HG02852 (cell line): ENCODE data around the gene APOBEC4.
"Not testable (repeated sequence)": the region's sequence is repeated elsewhere in the genome, so short reads cannot be mapped to it uniquely, and the experiment has no call there.

Experiments
- ATAC-seq: cut with Tn5 transposase; IDR thresholded peaks from one replicate; pipeline ENCODE4 v1.9.1; 2021; ENCODE audit warnings: mild to moderate bottlenecking, moderate library complexity; ENCODE audit not compliant: unreplicated experiment

Gene APOBEC4

DNA sequence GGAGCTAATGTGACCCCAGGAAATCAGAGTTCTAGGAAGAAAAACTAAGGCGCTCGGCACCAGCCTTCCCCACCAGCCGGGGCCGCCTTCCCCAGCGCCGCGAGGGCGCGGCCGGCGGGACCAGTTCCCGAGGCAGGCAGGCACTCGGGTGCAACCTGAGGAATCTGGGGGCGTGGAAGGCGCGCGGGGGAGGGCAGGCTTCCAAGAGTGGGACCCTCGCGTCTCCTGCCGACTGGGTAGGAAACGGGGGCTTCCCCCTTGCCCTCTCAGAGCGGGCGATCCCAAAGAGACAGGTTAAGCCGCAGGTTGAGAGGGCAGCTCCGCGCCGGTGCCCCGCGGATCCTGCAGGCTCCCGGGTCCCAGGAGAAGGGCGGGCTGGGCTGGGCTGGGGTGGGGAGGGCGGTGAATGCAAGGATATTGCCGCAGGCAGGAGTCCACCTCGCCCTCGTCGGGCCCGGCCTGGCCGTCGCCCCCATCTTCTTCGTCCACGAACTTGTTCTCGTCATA lies 18.0 kb downstream of the APOBEC4 start:
- peak; percentile 11 for ATAC-seq

GRCh38 chr1:183634429-183635065 lies 18.6 kb downstream of the APOBEC4 start:
- no peak for ATAC-seq

GRCh38 chr1:183633676-183634343 lies 19.3 kb downstream of the APOBEC4 start:
- peak; percentile 41 for ATAC-seq

GRCh38 chr1:183632964-183633363 lies 20.2 kb downstream of the APOBEC4 start:
- ATAC-seq: no peak

GRCh38 chr1:183632114-183632513 lies 21.0 kb downstream of the APOBEC4 start:
- ATAC-seq: no peak

DNA sequence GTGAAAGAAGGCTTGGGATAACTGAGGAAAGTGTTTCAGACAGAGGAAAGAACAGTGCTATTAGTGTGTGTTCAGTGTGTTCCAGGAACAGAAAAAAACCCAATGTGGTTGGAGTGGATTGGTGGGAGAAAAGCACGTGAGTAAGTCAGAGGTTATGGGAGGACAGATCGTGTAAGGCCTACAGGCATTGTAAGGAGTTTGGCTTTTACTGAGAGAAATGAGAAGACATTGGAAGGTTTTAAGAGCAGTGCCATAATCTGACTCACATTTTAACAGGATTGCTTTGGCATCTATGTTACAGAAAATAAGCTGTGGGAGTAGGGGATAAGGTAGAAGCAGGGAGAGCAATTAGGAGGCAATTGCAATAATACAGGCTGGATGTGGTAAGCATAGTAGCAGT lies 22.4 kb downstream of the APOBEC4 start:
- no peak for ATAC-seq

- ATAC-seq: no peak
Observed at GRCh38 chr1:183628537-183628936, 24.6 kb downstream of the APOBEC4 start.

- ATAC-seq: not testable (repeated sequence)
Observed at GRCh38 chr1:183626236-183626635, 26.9 kb downstream of the APOBEC4 start.

- ATAC-seq: peak; percentile 81
Observed at GRCh38 chr1:183622884-183623785, 30.0 kb downstream of the APOBEC4 start.

DNA sequence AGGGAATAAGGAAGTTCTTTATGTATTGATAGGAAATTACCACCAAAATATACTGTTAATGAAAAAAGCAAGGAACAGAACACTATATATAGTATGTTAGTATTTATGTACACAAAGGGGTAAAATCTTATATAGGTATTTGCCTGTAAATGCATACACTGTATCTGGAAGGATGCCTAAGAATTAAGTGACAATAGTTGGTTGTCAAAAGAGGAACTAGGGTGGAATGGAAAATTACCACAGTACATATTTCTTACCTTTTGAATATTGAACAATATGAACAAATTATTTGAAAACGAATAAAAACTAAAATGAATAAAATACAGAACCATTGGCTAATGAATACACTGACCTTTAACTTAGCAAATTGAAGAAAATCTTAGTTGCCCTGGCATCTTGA lies 31.1 kb downstream of the APOBEC4 start:
- ATAC-seq: no peak

DNA sequence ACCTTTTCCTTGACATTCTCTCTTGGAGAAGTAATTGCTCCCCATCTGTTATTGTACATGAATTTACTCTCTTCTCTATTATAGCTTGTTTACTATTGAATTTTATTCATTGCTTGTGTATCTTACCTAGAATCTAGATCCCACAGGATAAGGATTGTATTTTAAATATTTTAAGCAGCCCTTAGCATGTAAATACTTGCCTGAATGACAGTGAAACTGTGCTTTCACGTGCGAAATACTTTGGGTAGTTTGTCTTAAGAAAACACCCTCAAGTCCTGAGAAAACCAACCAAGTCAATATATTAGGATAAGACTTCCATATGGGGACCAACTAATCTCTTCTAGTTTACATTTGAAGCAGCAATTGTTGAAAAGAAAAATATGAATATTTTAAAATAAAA lies 32.8 kb downstream of the APOBEC4 start:
- no peak for ATAC-seq

- ATAC-seq: no peak
Observed at GRCh38 chr1:183619781-183620180, 33.3 kb downstream of the APOBEC4 start.

GRCh38 chr1:183618202-183618601 lies 34.9 kb downstream of the APOBEC4 start:
- ATAC-seq: not testable (repeated sequence)

GRCh38 chr1:183612975-183613374 lies 40.1 kb downstream of the APOBEC4 start:
- not testable (repeated sequence) for ATAC-seq

GRCh38 chr1:183612407-183612806 lies 40.7 kb downstream of the APOBEC4 start:
- no peak for ATAC-seq

GRCh38 chr1:183611021-183611420 lies 42.1 kb downstream of the APOBEC4 start:
- ATAC-seq: no peak

DNA sequence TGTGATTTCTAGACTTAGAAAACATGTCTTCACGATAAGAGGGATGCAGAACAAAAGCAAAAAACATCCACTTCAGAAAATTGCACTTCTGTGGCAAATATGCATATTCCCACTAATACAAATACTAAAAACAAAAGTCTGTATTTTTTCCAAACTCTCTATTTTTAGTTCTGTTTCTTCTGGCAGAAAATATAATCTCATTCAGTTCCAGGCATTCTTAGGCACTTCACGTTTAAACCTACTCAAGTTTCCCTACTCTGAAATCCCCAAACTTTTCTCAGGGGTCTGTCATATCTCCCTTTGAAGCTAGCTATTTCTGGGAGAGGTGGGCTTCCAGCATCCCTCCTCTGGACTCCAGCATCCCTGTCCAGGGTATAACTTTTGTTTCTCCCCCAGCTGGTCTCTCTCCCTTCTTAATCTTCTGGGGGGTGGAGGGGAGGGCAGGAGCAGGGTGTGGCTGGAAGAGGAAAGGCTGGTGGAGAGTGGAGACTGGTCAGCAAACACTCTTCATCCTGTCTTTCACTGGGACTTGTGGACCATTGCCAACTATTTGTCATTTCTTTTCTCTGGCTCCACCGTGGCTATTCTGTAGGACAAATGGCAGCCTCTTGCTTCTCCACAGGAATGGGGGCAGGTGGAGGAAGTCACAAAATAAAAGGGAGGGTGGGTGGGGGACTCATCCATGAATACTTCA lies 43.2 kb downstream of the APOBEC4 start:
- ATAC-seq: no peak

DNA sequence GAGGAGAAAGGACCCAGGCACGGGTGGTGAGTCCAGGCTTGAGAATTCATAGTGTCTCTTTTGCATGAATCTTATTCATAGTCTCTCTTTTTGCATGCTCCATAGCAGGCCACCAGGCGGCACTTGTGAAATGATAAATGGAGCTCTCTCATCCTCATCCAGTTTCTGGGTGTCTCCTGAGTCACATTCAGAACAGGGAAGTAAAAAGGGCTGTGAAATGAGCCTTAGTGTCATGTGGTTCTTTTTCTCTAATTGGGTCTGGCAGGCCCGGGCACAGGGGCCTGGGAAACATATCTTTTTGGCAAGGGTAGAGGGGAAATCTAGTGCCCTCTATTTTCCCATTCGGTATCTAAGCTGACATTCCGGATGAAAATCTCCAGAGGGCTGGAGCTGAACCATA lies 43.8 kb downstream of the APOBEC4 start:
- peak; percentile 54 for ATAC-seq

GRCh38 chr1:183607322-183607980 lies 45.7 kb downstream of the APOBEC4 start:
- no peak for ATAC-seq

GRCh38 chr1:183605904-183606303 lies 47.2 kb downstream of the APOBEC4 start:
- ATAC-seq: no peak
